Neutrophil (primary cell): ENCODE data around the gene HOXA9.
A peak's percentile ranks its signal among the peaks of the same experiment; 100 is the strongest.

Experiments used
- H3K27ac ChIP-seq: fragments of 200-600 bp; sonication (generic); 2 replicates; pipeline ENCODE4 v1.5.1; 2016; ENCODE audit warnings: mild to moderate bottlenecking, moderate library complexity
- H3K27me3 ChIP-seq: fragments of 200-600 bp; sonication (generic); 2 replicates; pipeline ENCODE4 v1.6.0; 2016; ENCODE audit warnings: mild to moderate bottlenecking
- H3K36me3 ChIP-seq: fragments of 200-600 bp; sonication (generic); 2 replicates; pipeline ENCODE4 v1.5.1; 2017
- H3K4me1 ChIP-seq, 2 experiments: fragments of 200-600 bp in 1 of 2; sonication (generic) in 1 of 2; 1 replicate in 1 of 2; 2 replicates in 1 of 2; pipeline versions ENCODE4 v1.5.1 to v1.6.1; 2013 to 2016; ENCODE audit warnings: low read depth in 1 of 2, low read length in 1 of 2, mild to moderate bottlenecking in 1 of 2, moderate library complexity in 1 of 2; ENCODE audit not compliant: control insufficient read depth in 1 of 2, insufficient read depth in 1 of 2
- H3K4me3 ChIP-seq, 2 experiments: fragments of 200-600 bp in 1 of 2; sonication (generic) in 1 of 2; 1 replicate in 1 of 2; 2 replicates in 1 of 2; pipeline ENCODE4 v1.5.1; 2013 to 2016; ENCODE audit warnings: low read depth in 1 of 2, low read length in 1 of 2, mild to moderate bottlenecking in 1 of 2, moderate library complexity in 1 of 2
- H3K9me3 ChIP-seq: fragments of 200-600 bp; sonication (generic); 2 replicates; pipeline ENCODE4 v1.5.1; 2016
- CTCF ChIP-seq: fragments of 200-600 bp; sonication (generic); IDR thresholded peaks from 2 replicates; pipeline ENCODE4 v1.5.1; 2016; ENCODE audit warnings: antibody characterized with exemption

Gene HOXA9

GRCh38 chr7:27143023-27143949 lies 22.1 kb downstream of the HOXA9 start, which contains the start of gene HOXA5:
TSS of gene HOXA5 (minus strand) at chr7:27143681. CDS start at chr7:27143607, 74 bp downstream.
- Histone ChIP-seq H3K27ac (peak within 1 kb of the TSS; percentile 60), H3K4me3 (peak within 1 kb of the TSS; percentile 38 to 41), H3K27me3 (peaks cover 75% of the 10 kb centered on the region), H3K9me3 (no peaks in the 10 kb centered on the region), H3K4me1 (peaks cover 8 to 11% of the 10 kb centered on the region in 2 experiments), H3K36me3 (no peaks in the 10 kb centered on the region)
- peak; percentile 45 for TF ChIP-seq CTCF

GRCh38 chr7:27142580-27143022 lies 22.7 kb downstream of the HOXA9 start:
- Histone ChIP-seq H3K4me1 (peaks cover 3 to 4% of the 10 kb centered on the region in 2 experiments), H3K27ac (peak overlapping the region; percentile 60), H3K36me3 (no peaks in the 10 kb centered on the region), H3K4me3 (peak overlapping the region; percentile 38 to 41), H3K27me3 (peaks cover 75% of the 10 kb centered on the region), H3K9me3 (no peaks in the 10 kb centered on the region)
- TF ChIP-seq CTCF: no peak

GRCh38 chr7:27141923-27142579 lies 23.3 kb downstream of the HOXA9 start:
- H3K27ac ChIP-seq: no peak overlapping the region
- H3K9me3 ChIP-seq: no peaks in the 10 kb centered on the region
- no peaks in the 10 kb centered on the region for H3K4me1 ChIP-seq
- H3K27me3 ChIP-seq: peaks cover 75% of the 10 kb centered on the region
- H3K36me3 ChIP-seq: no peaks in the 10 kb centered on the region
- no peak for TF ChIP-seq CTCF
- peak overlapping the region; percentile 38 to 41 for H3K4me3 ChIP-seq

- Histone ChIP-seq H3K27me3 (peaks cover 75% of the 10 kb centered on the region), H3K4me1 (no peaks in the 10 kb centered on the region), H3K27ac (no peak overlapping the region), H3K36me3 (no peaks in the 10 kb centered on the region), H3K9me3 (no peaks in the 10 kb centered on the region), H3K4me3 (no peak overlapping the region)
- TF ChIP-seq CTCF: no peak
Observed at GRCh38 chr7:27141137-27141922, 24.0 kb downstream of the HOXA9 start.
